Stimulated activated CD8-positive, alpha-beta memory T cell treated with anti-CD3 and anti-CD28 coated beads, Interleukin-4, amount 100 ng/mL, for 1 hour (primary cell): ENCODE results near the gene ZNF823.
"Not testable (repeated sequence)": the region's sequence is repeated elsewhere in the genome, so short reads cannot be mapped to it uniquely, and the experiment has no call there.

Source experiments
- DNase-seq, 2 donors: peaks; one replicate each; pipeline ENCODE4 v3.0.0-alpha.2; 2020; ENCODE audit warnings: low read depth in 2 of 2, low spot score in 1 of 2

ZNF823 gene

GRCh38 chr19:11684987-11685675 is 53.6 kb downstream of the ZNF823 start:
- DNase-seq: no peak

GRCh38 chr19:11680689-11681302 is 58.0 kb downstream of the ZNF823 start:
- no peak for DNase-seq

GRCh38 chr19:11678504-11678903 is 60.2 kb downstream of the ZNF823 start:
- DNase-seq: no peak

- not testable (repeated sequence) for DNase-seq
Measured at GRCh38 chr19:11676661-11677600, 61.8 kb downstream of the ZNF823 start.

GRCh38 chr19:11675569-11675968 is 63.2 kb downstream of the ZNF823 start:
- DNase-seq: no peak

GRCh38 chr19:11674067-11674492 is 64.7 kb downstream of the ZNF823 start:
- no peak for DNase-seq

- DNase-seq: no peak
Measured at GRCh38 chr19:11673608-11674041, 65.1 kb downstream of the ZNF823 start.
